GM19455 (cell line): ENCODE results near the gene NDUFS4.
"Not testable (repeated sequence)": the region's sequence is repeated elsewhere in the genome, so short reads cannot be mapped to it uniquely, and the experiment has no call there.

Source experiments
- ATAC-seq: cut with Tn5 transposase; IDR thresholded peaks from one replicate; pipeline ENCODE4 v1.9.1; 2021; ENCODE audit not compliant: unreplicated experiment

The NDUFS4 gene

DNA sequence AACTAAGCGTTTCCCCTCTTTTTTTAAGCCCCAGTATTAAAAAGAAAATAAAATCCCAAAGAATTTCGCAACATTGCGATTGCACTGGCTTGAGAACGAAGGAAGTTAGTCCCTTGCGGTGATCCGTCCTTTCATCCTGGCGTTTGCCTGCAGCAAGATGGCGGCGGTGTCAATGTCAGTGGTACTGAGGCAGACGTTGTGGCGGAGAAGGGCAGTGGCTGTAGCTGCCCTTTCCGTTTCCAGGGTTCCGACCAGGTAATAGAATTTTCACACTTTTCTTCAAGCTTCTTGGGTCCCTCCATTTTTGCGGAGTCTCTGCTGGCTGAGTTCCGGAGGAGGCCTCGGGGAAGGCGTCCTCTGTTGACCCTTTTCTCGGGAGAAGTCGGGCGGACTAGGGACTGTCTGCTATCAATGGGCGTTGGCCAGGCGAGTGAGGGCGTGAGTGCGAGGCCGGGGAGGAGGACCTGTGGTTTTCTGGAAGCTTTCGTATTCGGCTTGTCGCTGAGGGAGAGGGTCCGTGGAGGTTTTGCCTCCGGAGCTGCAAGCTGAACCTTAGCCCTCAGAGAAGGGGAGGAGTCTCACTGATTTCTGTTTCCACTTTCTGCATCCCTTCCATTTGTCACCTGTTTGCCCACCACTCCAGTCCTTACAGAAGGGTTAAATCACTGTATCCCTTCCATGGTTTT, at the start of gene NDUFS4:
TSS of gene NDUFS4 (plus strand) at position 134 of the 686 bp plus-strand sequence. CDS start at position 158, 24 bp downstream.
- peak; percentile 92 for ATAC-seq

DNA sequence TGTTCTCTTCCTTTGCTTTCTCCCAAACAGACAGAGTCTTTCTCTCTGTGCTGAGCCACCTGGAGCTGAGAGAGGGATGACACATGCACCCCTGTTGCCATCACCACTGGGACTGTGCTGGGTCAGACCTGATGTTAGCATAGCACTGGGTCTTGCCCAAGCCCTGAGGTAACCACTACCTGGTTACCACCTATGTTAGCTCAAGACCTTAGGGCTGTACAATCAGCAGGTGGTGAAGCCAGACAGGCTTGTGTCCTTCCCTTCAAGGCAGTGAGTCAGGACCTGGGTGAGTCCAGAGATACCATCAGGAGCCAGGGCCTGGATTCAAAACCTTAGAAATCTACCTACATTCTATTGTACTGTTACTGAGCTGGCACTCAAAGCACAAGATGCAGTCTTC, 47.9 kb upstream of the NDUFS4 start:
- no peak for ATAC-seq

- ATAC-seq = no peak
Observed at GRCh38 chr5:53515988-53516387, 44.5 kb upstream of the NDUFS4 start.

GRCh38 chr5:53520813-53521212, 39.6 kb upstream of the NDUFS4 start:
- no peak for ATAC-seq

DNA sequence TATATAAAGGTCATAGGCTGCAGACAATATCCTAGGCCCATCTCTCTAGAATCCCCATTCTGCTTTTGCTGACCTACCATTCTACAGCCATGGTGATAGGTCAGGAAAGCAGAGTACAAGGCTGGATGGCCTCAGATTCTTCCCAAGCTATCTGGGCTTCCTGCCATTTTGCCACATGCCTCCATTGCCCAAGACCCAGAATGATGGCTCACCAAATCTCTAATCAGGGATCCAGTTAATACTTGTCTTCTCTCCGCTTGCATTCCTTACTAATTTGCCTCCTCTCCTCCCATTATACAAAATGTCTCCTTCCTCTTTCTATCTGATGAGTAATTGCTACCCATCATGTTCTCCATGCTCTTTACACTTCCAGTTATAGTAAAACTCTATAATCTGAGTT, 22.7 kb upstream of the NDUFS4 start:
- ATAC-seq = no peak

GRCh38 chr5:53540739-53541138, 19.7 kb upstream of the NDUFS4 start:
- ATAC-seq = not testable (repeated sequence)

- ATAC-seq = no peak
Observed at GRCh38 chr5:53541859-53542258, 18.6 kb upstream of the NDUFS4 start.

- ATAC-seq = no peak
Observed at GRCh38 chr5:53542926-53543325, 17.5 kb upstream of the NDUFS4 start.

- no peak for ATAC-seq
Observed at GRCh38 chr5:53543401-53543800, 17.0 kb upstream of the NDUFS4 start.

- ATAC-seq = no peak
Observed at GRCh38 chr5:53545744-53546143, 14.7 kb upstream of the NDUFS4 start.

DNA sequence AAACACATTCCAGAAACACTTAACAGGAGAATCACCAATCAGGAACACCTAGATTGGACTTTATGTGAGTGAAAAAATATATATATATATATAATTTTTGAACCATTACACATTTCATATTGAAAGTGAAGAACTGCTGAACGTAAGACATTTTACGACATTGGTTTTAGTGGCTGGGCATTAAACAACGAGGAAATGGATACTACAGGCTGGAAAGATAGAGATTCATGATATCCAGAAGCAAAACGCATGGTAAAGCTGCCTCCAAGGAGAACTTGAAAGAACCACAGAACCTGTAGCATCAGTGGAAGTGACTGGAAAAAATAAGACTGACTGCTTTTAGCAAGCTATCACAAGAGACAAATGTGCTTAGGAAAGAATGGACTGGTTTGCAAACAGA, 13.2 kb upstream of the NDUFS4 start:
- ATAC-seq = no peak

- not testable (repeated sequence) for ATAC-seq
Observed at GRCh38 chr5:53548501-53548900, 11.9 kb upstream of the NDUFS4 start.

GRCh38 chr5:53549792-53550191, 10.6 kb upstream of the NDUFS4 start:
- ATAC-seq = no peak

DNA sequence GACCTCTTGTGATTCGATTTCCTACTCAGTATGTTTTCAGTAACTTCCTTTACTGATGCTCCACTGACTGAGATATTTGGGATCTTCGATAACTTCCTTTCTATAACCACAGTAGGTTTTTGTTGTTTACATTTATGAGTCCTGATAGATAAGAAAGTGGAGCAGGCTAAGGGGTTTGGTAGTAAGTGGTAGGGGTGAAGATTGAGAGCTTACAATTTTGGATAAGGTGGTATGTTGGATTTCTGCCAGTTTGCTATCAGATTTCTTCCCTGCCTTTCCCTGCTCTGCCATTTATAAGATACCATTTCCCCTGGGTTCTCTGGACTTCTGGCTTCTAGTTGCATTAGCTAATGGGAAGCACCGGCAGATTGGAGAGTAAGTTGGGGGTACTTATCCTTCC, 7.9 kb upstream of the NDUFS4 start:
- no peak for ATAC-seq

DNA sequence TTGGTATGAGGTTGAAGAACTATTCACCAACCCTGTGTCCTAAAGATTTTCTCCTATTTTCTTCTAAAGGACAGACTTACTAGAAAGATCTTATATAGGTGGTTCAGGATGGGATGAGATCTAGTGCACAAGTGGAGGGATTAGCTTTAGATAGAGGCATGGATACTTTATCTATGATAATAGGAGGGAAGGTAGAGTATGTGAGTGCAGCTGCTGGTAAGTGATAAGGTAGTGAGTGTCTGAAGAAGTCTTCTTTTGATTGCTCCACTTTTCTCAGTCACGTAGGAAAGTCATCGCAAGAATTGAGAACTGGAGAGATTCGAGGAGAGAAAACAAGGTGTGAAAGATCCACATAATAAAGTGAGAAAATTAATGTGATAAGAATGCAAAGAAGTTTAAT, 6.0 kb upstream of the NDUFS4 start:
- ATAC-seq = no peak

- no peak for ATAC-seq
Observed at GRCh38 chr5:53555160-53555559, 5.3 kb upstream of the NDUFS4 start.

GRCh38 chr5:53556001-53556400, 4.4 kb upstream of the NDUFS4 start:
- ATAC-seq = no peak

- ATAC-seq = no peak
Observed at GRCh38 chr5:53557386-53557785, 3.1 kb upstream of the NDUFS4 start.

GRCh38 chr5:53558966-53559365, 1.5 kb upstream of the NDUFS4 start:
- ATAC-seq = no peak

DNA sequence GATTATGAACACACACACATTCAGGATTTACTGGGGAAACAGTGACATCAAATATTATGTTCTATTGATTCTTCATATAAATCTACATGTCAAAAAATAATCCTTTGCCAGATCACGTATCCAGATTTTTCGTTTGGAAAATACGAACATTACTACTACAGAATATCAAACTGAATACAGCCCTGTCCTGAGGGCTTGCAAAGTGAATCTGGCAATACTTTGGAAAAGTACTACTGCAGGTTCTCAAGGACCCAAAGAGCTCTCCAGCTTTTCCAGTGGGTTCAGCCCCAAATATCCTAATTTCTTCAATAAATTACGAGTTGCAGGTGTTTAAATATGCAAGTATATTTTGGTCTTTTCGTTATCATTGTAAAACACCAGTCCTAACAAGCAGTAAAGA, 411 bp upstream of the NDUFS4 start:
- peak; percentile 10 for ATAC-seq

- ATAC-seq = no peak
Observed at GRCh38 chr5:53568401-53568800, 8.0 kb downstream of the NDUFS4 start.

DNA sequence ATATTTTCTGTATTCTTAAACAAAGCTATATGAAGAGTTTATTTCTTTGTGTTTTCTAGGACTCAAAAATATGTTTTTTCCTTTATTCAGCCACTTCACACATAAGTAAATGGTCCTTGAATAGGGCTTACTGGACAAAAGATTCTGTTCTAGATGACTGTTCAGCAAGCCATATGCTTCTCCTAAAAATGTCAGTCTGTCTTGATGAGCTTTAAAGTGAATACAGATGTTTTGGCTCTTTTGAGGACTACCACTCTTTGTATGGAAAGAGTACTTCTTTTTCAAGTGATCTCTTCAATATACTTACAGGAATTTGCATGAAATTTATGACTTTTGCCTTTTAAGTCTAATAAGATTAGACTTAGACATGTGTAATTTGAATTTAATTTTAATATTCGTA, 8.4 kb downstream of the NDUFS4 start:
- ATAC-seq = no peak

DNA sequence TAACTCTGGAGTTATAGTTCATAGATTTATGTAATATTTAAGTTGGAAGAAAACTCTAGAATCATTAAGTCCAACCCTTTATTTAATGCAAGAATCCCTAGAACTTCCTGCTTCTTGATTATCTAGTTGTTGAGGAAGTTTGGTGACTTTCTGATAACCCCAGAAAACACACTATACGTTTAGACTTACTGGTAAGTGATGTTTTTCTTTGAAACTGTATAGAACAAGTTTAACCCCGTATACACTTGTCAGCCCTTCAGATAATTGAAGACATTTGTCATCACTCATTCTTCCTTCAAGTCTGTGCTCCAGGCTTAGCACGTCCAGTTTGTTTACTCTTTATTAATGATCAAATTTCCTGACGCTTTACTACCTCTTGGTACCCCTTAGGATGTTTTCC, 9.0 kb downstream of the NDUFS4 start:
- ATAC-seq = no peak
